CD4-positive, alpha-beta T cell (primary cell): ENCODE results near the gene DHX30. TPM values are rescaled to one million over a fixed set of nuclear protein-coding genes. Genes with fewer than 3 reads are reported as not detected.

Source experiments
- ATAC-seq: fragments of 200-7000 bp; cut with Tn5 transposase; one replicate; pipeline ENCODE4 v1.10.0; 2022; ENCODE audit warnings: mild to moderate bottlenecking; ENCODE audit not compliant: poor library complexity
- CTCF ChIA-PET: fragments of 350-600 bp; sonication (Branson Sonifier 250); formaldehyde crosslinking; loops from one replicate; lab custom pipeline; 2021; ENCODE audit warnings: antibody characterized with exemption, inconsistent platforms; lab: Charles Lee
- POLR2A ChIA-PET: fragments of 350-600 bp; sonication (Branson Sonifier 250); formaldehyde crosslinking; loops from one replicate; lab custom pipeline; 2021; ENCODE audit warnings: antibody characterized with exemption, inconsistent platforms; lab: Charles Lee
- DNase-seq, 14 experiments: peaks; one replicate each; pipeline ENCODE4 v3.0.0-alpha.2; 2013 to 2020; ENCODE audit warnings: mixed read lengths in 2 of 14
- H3K27ac ChIP-seq, 2 donors: one replicate each; pipeline versions ENCODE4 v1.5.1 to v1.7.0; 2013; ENCODE audit warnings: low read length in 2 of 2, low read depth in 1 of 2, mild to moderate bottlenecking in 1 of 2
- H3K27me3 ChIP-seq, 2 experiments: 1 replicate in 1 of 2; 2 replicates in 1 of 2; pipeline versions ENCODE4 v1.6.1 to v1.7.0; 2013; ENCODE audit warnings: low read length in 2 of 2, control low read depth in 1 of 2, mild to moderate bottlenecking in 1 of 2, moderate library complexity in 1 of 2; ENCODE audit not compliant: insufficient read depth in 2 of 2, control insufficient read depth in 1 of 2
- H3K36me3 ChIP-seq: one replicate; pipeline ENCODE4 v1.6.1; 2013; ENCODE audit warnings: low read length, control low read depth; ENCODE audit not compliant: insufficient read depth
- H3K4me1 ChIP-seq: one replicate; pipeline ENCODE4 v1.6.1; 2013; ENCODE audit warnings: low read length, control low read depth; ENCODE audit not compliant: insufficient read depth
- H3K4me3 ChIP-seq: one replicate; pipeline ENCODE4 v1.5.1; 2013; ENCODE audit warnings: mild to moderate bottlenecking, low read length, moderate library complexity
- H3K9me3 ChIP-seq, 2 experiments: 1 replicate in 1 of 2; 2 replicates in 1 of 2; pipeline versions ENCODE4 v1.6.1 to v1.7.0; 2013; ENCODE audit warnings: low read length in 2 of 2, mild to moderate bottlenecking in 2 of 2, control low read depth in 1 of 2, moderate library complexity in 1 of 2; ENCODE audit not compliant: control insufficient read depth in 1 of 2, insufficient read depth in 1 of 2
- H3K27ac Mint-ChIP-seq: one replicate; pipeline ENCODE4 v1.8.0; 2020; ENCODE audit warnings: mixed read lengths
- H3K27me3 Mint-ChIP-seq: one replicate; pipeline ENCODE4 v1.8.0; 2021; ENCODE audit warnings: mixed read lengths
- H3K36me3 Mint-ChIP-seq: one replicate; pipeline ENCODE4 v1.8.0; 2021; ENCODE audit warnings: low read depth, mixed read lengths
- H3K4me1 Mint-ChIP-seq: one replicate; pipeline ENCODE4 v1.8.0; 2021; ENCODE audit warnings: low read depth, mixed read lengths
- H3K4me3 Mint-ChIP-seq: one replicate; pipeline ENCODE4 v1.8.0; 2020; ENCODE audit warnings: mild to moderate bottlenecking, mixed read lengths
- H3K9me3 Mint-ChIP-seq: one replicate; pipeline ENCODE4 v1.8.0; 2020; ENCODE audit warnings: mixed read lengths
- intact Hi-C, 2 experiments: fragments of 100-400 bp; cut with DNase I in 1 of 2; cut with micrococcal nuclease in 1 of 2; formaldehyde crosslinking; loops; one replicate each; pipeline versions ENCODE4 v1.15.1 to v1.9.0; 2023 to 2025; cut with DNase I, micrococcal nuclease
- total RNA-seq, 174 experiments: library from RNA in 2 of 174; stranded (reverse) in 2 of 174; gene quantifications; one replicate each; pipeline ENCODE4 v1.2.3 and lab custom pipeline; 2021 to 2026
- TF ChIP-seq, protein P1 (sequence below): fragments of 200-600 bp; IDR thresholded peaks from one replicate; pipeline ENCODE4 v1.8.0; 2022; ENCODE audit warnings: antibody characterized with exemption, mild to moderate bottlenecking

Gene DHX30
- total RNA-seq, 2 experiments from 2014 or later, result 75.1 to 75.6 TPM

DNA sequence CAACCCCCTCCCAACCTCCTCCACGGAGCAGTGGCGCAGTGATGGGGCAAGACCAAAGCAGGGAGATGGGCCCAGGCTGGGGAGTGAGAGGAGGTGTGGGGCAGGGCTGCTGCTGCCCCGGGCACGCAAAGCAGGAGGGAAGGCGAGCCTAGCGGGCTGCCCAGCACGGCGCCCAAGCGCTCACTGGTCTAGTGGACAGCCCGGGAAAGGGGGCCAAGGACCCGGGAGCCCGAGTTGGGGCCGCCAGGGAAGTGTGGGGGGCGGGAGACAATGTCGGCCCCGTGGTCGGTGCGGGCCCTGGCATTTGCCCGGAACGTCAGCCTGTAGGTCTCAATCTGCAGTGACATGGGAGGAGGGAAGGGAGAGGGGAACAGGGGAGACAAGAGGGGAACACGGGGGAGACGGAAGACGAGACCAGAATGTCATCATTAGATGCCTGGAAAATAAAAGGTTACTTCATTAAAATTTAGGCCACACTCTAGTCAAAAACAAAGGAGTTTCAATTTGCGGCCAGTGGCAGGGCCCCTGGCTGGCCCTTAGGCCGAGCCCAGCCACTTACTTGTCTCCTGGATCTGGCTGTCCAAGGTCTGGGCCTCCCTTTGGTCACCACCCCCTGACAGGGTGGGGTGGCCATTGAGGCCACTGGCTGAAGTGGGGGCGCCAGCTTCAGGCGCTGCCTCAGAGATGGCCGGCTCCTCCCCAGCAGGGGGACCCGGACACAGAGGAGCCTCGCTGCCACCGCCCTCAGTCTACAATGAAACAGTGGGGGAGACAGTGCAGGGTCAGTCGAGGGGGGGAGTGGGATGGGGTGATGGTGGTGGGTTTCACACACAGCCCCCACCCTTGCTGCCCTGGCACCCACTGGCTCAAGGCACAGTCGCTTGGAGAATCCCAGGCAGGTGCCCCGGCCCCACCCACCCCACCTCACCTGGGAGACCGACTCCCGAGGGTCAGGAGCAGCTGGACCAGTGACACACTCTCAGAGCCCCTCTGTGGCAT is 50.0 kb downstream of the DHX30 start:
- H3K27ac Mint-ChIP-seq, result no peak overlapping the region
- ChIA-PET POLR2A (interaction anchor here (0.5 kb wide), 1 partner anchor 499 kb away, joined by 3 read pairs; no protein-coding TSS in a partner anchor), CTCF (no interaction called here)
- H3K36me3 ChIP-seq, result peaks cover 72% of the 10 kb centered on the region
- TF ChIP-seq, protein P1, sequence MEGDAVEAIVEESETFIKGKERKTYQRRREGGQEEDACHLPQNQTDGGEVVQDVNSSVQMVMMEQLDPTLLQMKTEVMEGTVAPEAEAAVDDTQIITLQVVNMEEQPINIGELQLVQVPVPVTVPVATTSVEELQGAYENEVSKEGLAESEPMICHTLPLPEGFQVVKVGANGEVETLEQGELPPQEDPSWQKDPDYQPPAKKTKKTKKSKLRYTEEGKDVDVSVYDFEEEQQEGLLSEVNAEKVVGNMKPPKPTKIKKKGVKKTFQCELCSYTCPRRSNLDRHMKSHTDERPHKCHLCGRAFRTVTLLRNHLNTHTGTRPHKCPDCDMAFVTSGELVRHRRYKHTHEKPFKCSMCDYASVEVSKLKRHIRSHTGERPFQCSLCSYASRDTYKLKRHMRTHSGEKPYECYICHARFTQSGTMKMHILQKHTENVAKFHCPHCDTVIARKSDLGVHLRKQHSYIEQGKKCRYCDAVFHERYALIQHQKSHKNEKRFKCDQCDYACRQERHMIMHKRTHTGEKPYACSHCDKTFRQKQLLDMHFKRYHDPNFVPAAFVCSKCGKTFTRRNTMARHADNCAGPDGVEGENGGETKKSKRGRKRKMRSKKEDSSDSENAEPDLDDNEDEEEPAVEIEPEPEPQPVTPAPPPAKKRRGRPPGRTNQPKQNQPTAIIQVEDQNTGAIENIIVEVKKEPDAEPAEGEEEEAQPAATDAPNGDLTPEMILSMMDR, result no peak
- H3K27ac ChIP-seq, result no peak overlapping the region
- DNase-seq (no peak), ATAC-seq (no peak)
- no peak overlapping the region for H3K4me3 Mint-ChIP-seq
- intact Hi-C loops, result no loop called here
- no peaks in the 10 kb centered on the region for H3K9me3 ChIP-seq
- H3K27me3 Mint-ChIP-seq, result no peaks in the 10 kb centered on the region
- no peak overlapping the region for H3K4me3 ChIP-seq
- H3K4me1 Mint-ChIP-seq, result no peaks in the 10 kb centered on the region
- H3K27me3 ChIP-seq, result no peaks in the 10 kb centered on the region
- H3K4me1 ChIP-seq, result no peaks in the 10 kb centered on the region
- no peaks in the 10 kb centered on the region for H3K9me3 Mint-ChIP-seq
- H3K36me3 Mint-ChIP-seq, result peaks cover 44% of the 10 kb centered on the region

DNA sequence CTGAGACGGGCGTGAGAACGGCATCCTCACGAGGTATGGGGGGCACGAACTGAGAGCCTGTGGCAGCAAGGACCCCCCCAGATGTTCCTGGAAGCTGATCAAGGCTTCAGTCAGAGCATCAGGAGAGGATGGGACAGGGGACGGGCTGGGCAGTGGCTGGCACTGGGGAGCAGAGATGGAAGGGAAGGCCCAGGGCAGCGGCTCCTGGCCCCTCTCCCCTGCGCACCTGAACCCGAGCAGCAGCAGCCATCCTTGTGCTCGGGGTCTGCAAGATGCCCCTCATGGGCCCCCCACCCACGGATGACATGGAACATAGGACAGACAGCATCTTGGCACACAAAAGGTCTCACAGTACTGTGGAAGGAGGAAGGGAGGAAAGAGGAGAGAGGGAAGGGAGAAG is 51.3 kb downstream of the DHX30 start:
- Histone ChIP-seq H3K9me3 (no peaks in the 10 kb centered on the region), H3K27me3 (no peaks in the 10 kb centered on the region), H3K4me1 (no peaks in the 10 kb centered on the region), H3K36me3 (peaks cover 60% of the 10 kb centered on the region), H3K27ac (no peak overlapping the region), H3K4me3 (no peak overlapping the region)
- intact Hi-C loops, result no loop called here
- Mint-ChIP-seq H3K4me1 (no peaks in the 10 kb centered on the region), H3K27ac (no peak overlapping the region), H3K36me3 (peaks cover 35% of the 10 kb centered on the region), H3K9me3 (no peaks in the 10 kb centered on the region), H3K4me3 (no peak overlapping the region), H3K27me3 (no peaks in the 10 kb centered on the region)
- CTCF ChIA-PET, result no interaction called here
- TF ChIP-seq, protein P1, result no peak
- ATAC-seq (no peak), DNase-seq (no peak)
- POLR2A ChIA-PET, result no interaction called here

DNA sequence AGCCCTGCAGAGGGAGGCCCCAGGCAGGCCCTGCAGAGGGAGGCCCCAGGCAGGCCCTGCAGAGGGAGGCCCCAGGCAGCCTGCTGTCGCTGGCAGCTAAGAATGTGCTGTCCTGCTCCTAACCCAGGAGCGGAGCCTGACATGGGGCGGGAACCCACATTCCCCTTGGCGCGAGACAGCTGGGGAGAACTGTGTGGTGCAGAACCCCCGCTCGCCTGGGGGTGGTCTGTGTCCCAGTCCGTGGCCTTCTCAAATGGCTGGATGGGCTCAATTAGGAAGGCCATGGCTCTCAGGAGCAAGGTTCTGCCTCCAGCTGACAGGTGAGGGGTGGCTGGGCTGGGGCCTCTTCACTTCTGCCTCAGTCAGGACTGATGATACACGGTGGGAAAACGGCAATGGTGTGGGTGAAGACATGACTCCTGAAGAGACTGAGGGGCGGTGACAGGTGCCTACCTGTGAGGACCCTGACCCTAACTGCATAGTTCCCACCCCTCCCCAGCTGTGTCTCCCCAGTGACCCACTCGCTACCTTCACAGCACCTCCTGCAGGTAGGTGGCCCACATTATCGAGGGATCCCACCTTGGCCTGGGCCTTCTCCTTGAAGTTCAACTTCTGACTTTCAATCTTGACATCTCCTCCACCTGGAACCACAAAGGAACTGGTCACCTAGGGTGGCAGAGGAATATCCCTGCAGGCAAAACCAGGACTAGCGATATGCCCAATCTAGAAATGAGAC is 52.0 kb downstream of the DHX30 start:
- ATAC-seq (no peak), DNase-seq (no peak)
- ChIA-PET CTCF (no interaction called here), POLR2A (no interaction called here)
- Mint-ChIP-seq H3K27ac (no peak overlapping the region), H3K4me1 (no peaks in the 10 kb centered on the region), H3K27me3 (no peaks in the 10 kb centered on the region), H3K36me3 (peaks cover 33% of the 10 kb centered on the region), H3K9me3 (no peaks in the 10 kb centered on the region), H3K4me3 (no peak overlapping the region)
- Histone ChIP-seq H3K9me3 (no peaks in the 10 kb centered on the region), H3K4me1 (no peaks in the 10 kb centered on the region), H3K27me3 (no peaks in the 10 kb centered on the region), H3K36me3 (peaks cover 54% of the 10 kb centered on the region), H3K4me3 (no peak overlapping the region), H3K27ac (no peak overlapping the region)
- intact Hi-C loops, result no loop called here
- TF ChIP-seq, protein P1, result no peak
